Vagina (tissue), 2 donors: Measurements from ENCODE around the gene UBE4A.

ENCODE experiments used
- CTCF ChIP-seq, 3 experiments: fragments of 450-650 bp in 2 of 3; fragments of 200-600 bp in 1 of 3; sonication (generic) in 1 of 3; IDR thresholded peaks; one replicate each; pipeline ENCODE4 v1.5.1; 2017 to 2019; ENCODE audit warnings: antibody characterized with exemption in 3 of 3, mild to moderate bottlenecking in 2 of 3, moderate library complexity in 2 of 3
- POLR2AphosphoS5 ChIP-seq, 2 donors: sonication (generic); formaldehyde crosslinking; IDR thresholded peaks; one replicate each; pipeline ENCODE4 v1.9.0; 2017; ENCODE audit warnings: antibody characterized with exemption in 2 of 2, mild to moderate bottlenecking in 2 of 2, low read depth in 1 of 2; ENCODE audit not compliant: insufficient read depth in 1 of 2

DNA sequence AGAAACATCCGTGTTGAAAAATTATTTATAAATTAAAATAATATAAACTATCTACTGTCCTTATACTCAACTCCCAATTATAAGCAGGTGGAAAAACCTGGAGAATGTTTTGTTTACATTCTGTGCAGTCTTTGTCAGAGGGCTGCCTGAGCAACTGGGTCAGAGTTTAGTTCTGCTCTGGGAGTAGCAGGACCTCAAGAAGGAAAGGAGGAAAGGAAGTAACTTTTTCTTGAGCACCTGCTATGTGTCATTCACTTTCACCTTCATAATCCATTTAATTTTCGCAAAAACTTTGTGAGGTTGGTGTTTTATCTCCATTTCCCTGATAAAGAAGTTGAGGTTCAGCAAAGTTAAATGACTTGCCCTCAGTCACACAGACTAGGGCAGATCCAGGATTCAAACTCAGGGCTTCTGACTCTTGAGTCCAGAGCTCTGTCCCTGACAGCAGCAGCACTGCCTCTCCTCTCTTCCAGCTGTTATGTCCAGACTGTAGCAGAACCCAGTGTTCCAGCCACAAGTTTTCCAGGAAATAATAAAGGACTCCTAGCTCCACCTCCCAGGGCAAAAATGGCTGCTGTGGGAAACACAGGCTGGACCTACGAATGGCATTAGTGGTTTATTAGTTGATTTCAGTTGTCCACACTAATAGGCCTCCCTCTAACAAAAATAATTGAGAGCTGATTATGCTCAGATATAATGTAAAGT lies 48.5 kb upstream of the UBE4A start:
- TF ChIP-seq CTCF (IDR thresholded peaks at IDR 0.05) = no peak
- TF ChIP-seq POLR2AphosphoS5 (IDR thresholded peaks at IDR 0.05; ENCODE audit: insufficient read depth in 1 of 2, low read depth in 1 of 2) = no peak
